ENCODE data around the gene CDCA3. TPM values are rescaled to one million over a fixed set of nuclear protein-coding genes. Genes with fewer than 3 reads are reported as not detected.

CDCA3 gene
- total and polyA plus RNA-seq, 2 of the 13 experiments (the other 11 are each of a cell fraction or from before 2014, with no cell fraction given) = 32.7 to 56.5 TPM

DNA sequence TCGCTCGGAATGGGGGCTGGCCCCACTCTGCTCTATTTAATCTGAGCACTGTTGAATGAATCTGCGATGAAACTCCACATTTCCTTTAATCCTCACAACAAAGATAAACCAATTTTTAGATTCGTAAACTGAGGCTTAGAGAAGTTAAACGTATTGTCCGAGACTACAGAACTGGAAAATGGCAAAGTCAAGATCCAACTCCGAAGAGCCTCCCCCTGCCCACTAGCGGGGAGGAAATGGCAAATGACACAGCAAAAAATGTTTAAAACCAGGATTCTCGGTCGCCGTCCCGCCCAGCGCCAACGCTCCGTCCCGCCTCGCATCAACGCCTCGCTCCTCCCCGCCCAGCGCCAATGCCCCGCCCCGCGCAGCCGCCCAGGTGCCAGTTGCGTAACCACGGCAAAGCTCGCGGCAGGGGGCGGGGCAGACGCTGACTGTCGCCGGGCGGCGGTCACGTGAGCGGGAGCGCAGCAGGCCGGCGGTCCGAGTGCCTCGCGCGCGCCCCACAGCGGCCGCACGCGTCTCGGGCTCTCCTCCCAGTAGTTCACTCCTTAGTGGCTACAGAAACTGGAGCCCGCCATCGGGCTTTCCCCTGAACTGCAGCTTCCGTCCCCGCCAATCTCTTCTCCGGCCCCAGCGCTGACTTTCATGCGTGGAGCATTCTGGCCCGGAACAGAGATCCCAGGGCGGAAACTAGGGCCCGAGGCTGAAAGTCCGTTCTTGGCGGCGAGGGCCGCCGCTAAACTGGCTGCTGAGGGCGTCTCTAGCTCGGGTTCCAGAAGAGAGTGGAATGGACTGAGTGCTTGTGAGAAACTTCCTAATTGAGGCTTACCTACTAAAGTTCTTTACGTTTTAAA is 39.9 kb upstream of the CDCA3 start (continued):
- TF ChIP-seq, protein P1, sequence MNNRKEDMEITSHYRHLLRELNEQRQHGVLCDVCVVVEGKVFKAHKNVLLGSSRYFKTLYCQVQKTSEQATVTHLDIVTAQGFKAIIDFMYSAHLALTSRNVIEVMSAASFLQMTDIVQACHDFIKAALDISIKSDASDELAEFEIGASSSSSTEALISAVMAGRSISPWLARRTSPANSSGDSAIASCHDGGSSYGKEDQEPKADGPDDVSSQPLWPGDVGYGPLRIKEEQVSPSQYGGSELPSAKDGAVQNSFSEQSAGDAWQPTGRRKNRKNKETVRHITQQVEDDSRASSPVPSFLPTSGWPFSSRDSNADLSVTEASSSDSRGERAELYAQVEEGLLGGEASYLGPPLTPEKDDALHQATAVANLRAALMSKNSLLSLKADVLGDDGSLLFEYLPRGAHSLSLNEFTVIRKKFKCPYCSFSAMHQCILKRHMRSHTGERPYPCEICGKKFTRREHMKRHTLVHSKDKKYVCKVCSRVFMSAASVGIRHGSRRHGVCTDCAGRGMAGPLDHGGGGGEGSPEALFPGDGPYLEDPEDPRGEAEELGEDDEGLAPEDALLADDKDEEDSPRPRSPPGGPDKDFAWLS (CRISPR knock-in tag; IDR thresholded peaks at IDR 0.05; ENCODE audit: borderline replicate concordance) = no peak
- TF ChIP-seq, protein P2, sequence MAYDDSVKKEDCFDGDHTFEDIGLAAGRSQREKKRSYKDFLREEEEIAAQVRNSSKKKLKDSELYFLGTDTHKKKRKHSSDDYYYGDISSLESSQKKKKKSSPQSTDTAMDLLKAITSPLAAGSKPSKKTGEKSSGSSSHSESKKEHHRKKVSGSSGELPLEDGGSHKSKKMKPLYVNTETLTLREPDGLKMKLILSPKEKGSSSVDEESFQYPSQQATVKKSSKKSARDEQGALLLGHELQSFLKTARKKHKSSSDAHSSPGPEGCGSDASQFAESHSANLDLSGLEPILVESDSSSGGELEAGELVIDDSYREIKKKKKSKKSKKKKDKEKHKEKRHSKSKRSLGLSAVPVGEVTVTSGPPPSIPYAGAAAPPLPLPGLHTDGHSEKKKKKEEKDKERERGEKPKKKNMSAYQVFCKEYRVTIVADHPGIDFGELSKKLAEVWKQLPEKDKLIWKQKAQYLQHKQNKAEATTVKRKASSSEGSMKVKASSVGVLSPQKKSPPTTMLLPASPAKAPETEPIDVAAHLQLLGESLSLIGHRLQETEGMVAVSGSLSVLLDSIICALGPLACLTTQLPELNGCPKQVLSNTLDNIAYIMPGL (CRISPR knock-in tag; IDR thresholded peaks at IDR 0.05; ENCODE audit: borderline replicate concordance in 1 of 2, low read depth in 1 of 2) = peak; percentile 91 to 93
- no peak for TF ChIP-seq ZNF296 (CRISPR knock-in tag; conservative IDR thresholded peaks at IDR 0.05)
- TF ChIP-seq MIER2 (CRISPR knock-in tag; IDR thresholded peaks at IDR 0.05) = 0 out of 2 replicates have a peak, but pooled peaks have one; percentile 7
- TF ChIP-seq MTA1 (CRISPR knock-in tag; IDR thresholded peaks at IDR 0.05; ENCODE audit: borderline replicate concordance) = no peak
- peak; percentile 50 for TF ChIP-seq ZNF883 (CRISPR knock-in tag; IDR thresholded peaks at IDR 0.05; ENCODE audit: not compliant biosample characterization)
- TF ChIP-seq JARID2 (CRISPR knock-in tag; IDR thresholded peaks at IDR 0.05; ENCODE audit: insufficient replicate concordance) = no peak
- peak; percentile 77; the same call in 1 of the 2 replicates for TF ChIP-seq SMYD3 (CRISPR knock-in tag; IDR thresholded peaks at IDR 0.05)
- TF ChIP-seq ZNF567 (CRISPR knock-in tag; IDR thresholded peaks at IDR 0.05; ENCODE audit: borderline replicate concordance) = no peak; the same call in 1 of the 2 replicates
- no peak for TF ChIP-seq ZFAT (CRISPR knock-in tag; conservative IDR thresholded peaks at IDR 0.05)
- TF ChIP-seq, protein P3, sequence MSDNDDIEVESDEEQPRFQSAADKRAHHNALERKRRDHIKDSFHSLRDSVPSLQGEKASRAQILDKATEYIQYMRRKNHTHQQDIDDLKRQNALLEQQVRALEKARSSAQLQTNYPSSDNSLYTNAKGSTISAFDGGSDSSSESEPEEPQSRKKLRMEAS (IDR thresholded peaks at IDR 0.05) = peak; percentile 84
- peak; percentile 31; the same call in 1 of the 2 replicates for TF ChIP-seq BCL6 (CRISPR knock-in tag; IDR thresholded peaks at IDR 0.05)
- TF ChIP-seq, protein P4, sequence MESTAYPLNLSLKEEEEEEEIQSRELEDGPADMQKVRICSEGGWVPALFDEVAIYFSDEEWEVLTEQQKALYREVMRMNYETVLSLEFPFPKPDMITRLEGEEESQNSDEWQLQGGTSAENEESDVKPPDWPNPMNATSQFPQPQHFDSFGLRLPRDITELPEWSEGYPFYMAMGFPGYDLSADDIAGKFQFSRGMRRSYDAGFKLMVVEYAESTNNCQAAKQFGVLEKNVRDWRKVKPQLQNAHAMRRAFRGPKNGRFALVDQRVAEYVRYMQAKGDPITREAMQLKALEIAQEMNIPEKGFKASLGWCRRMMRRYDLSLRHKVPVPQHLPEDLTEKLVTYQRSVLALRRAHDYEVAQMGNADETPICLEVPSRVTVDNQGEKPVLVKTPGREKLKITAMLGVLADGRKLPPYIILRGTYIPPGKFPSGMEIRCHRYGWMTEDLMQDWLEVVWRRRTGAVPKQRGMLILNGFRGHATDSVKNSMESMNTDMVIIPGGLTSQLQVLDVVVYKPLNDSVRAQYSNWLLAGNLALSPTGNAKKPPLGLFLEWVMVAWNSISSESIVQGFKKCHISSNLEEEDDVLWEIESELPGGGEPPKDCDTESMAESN (CRISPR knock-in tag; conservative IDR thresholded peaks at IDR 0.05) = peak; percentile 94
- TF ChIP-seq TCF12 (IDR thresholded peaks at IDR 0.05) = no peak
- peak; percentile 61; the same call in 1 of the 2 replicates for TF ChIP-seq TCF12 (CRISPR knock-in tag; IDR thresholded peaks at IDR 0.05)
- no peak; the same call in 1 of the 2 replicates for TF ChIP-seq NCOR1 (IDR thresholded peaks at IDR 0.05; ENCODE audit: borderline replicate concordance, low read length)
- TF ChIP-seq, protein P5, sequence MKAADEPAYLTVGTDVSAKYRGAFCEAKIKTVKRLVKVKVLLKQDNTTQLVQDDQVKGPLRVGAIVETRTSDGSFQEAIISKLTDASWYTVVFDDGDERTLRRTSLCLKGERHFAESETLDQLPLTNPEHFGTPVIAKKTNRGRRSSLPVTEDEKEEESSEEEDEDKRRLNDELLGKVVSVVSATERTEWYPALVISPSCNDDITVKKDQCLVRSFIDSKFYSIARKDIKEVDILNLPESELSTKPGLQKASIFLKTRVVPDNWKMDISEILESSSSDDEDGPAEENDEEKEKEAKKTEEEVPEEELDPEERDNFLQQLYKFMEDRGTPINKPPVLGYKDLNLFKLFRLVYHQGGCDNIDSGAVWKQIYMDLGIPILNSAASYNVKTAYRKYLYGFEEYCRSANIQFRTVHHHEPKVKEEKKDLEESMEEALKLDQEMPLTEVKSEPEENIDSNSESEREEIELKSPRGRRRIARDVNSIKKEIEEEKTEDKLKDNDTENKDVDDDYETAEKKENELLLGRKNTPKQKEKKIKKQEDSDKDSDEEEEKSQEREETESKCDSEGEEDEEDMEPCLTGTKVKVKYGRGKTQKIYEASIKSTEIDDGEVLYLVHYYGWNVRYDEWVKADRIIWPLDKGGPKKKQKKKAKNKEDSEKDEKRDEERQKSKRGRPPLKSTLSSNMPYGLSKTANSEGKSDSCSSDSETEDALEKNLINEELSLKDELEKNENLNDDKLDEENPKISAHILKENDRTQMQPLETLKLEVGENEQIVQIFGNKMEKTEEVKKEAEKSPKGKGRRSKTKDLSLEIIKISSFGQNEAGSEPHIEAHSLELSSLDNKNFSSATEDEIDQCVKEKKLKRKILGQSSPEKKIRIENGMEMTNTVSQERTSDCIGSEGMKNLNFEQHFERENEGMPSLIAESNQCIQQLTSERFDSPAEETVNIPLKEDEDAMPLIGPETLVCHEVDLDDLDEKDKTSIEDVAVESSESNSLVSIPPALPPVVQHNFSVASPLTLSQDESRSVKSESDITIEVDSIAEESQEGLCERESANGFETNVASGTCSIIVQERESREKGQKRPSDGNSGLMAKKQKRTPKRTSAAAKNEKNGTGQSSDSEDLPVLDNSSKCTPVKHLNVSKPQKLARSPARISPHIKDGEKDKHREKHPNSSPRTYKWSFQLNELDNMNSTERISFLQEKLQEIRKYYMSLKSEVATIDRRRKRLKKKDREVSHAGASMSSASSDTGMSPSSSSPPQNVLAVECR (CRISPR knock-in tag; IDR thresholded peaks at IDR 0.05; ENCODE audit: borderline replicate concordance) = peak; percentile 90; the same call in 1 of the 2 replicates

Measured in HepG2 (cell line).